RWPE1 (cell line): Measurements from ENCODE around the gene TGIF2.
"Not testable (repeated sequence)": the region's sequence is repeated elsewhere in the genome, so short reads cannot be mapped to it uniquely, and the experiment has no call there.

Experiments
- CTCF ChIA-PET: fragments of 350-600 bp; sonication (Branson Sonifier 250); formaldehyde crosslinking; extraction: SDS; loops from one replicate; lab custom pipeline; 2021; lab: Yijun Ruan, JAX
- POLR2A ChIA-PET: fragments of 400-600 bp; formaldehyde crosslinking; extraction: SDS; loops from one replicate; lab custom pipeline; 2020; ENCODE audit warnings: antibody characterized with exemption; ENCODE audit not compliant: low non-redundant PET; lab: Yijun Ruan, JAX
- DNase-seq: peaks from one replicate; pipeline ENCODE4 v3.0.0; 2012; ENCODE audit warnings: low spot score
- H3K27ac ChIP-seq: fragments of 450-650 bp; 2 replicates; pipeline ENCODE4 v1.5.1; 2017
- CTCF ChIP-seq: fragments of 450-650 bp; conservative IDR thresholded peaks from 2 replicates; pipeline ENCODE4 v1.5.1; 2017; ENCODE audit warnings: low read depth, mild to moderate bottlenecking

The TGIF2 gene

GRCh38 chr20:36550790-36551299 lies 22.6 kb upstream of the TGIF2 start:
- peak; percentile 57 for DNase-seq
- POLR2A ChIA-PET, result no interaction called here
- peak overlapping the region; percentile 15 for H3K27ac ChIP-seq
- CTCF ChIA-PET, result interaction anchor here (0.7 to 1.5 kb wide), 4 partner anchors 9 to 369 kb away, joined by 3 to 5 read pairs (median 4); partner anchors contain the start of gene MYL9
- TF ChIP-seq CTCF, result no peak

- CTCF ChIA-PET, result interaction anchor here (0.6 kb wide), 1 partner anchor 355 kb away, joined by 3 read pairs; no protein-coding TSS in a partner anchor
- POLR2A ChIA-PET, result no interaction called here
These were observed 18.1 kb upstream of the TGIF2 start for GRCh38 chr20:36555248-36555647.

GRCh38 chr20:36562724-36563123 lies 10.7 kb upstream of the TGIF2 start:
- no peak overlapping the region for H3K27ac ChIP-seq
- TF ChIP-seq CTCF, result no peak
- POLR2A ChIA-PET, result no interaction called here
- CTCF ChIA-PET, result interaction anchor here (0.7 to 1.3 kb wide), 3 partner anchors 10 to 235 kb away, joined by 3 to 4 read pairs (median 3); partner anchors contain the start of genes MYL9 and TGIF2
- no peak for DNase-seq

More at GRCh38 chr20:36555248-36555647, 18.1 kb upstream of the TGIF2 start:
- no peak overlapping the region for H3K27ac ChIP-seq
- no peak for DNase-seq
- TF ChIP-seq CTCF, result no peak

- DNase-seq, result no peak
- CTCF ChIA-PET, result no interaction called here
- no peak for TF ChIP-seq CTCF
- H3K27ac ChIP-seq, result no peak overlapping the region
- POLR2A ChIA-PET, result no interaction called here
These were observed 10.0 kb upstream of the TGIF2 start for GRCh38 chr20:36563374-36563773.

- H3K27ac ChIP-seq, CTCF ChIA-PET, POLR2A ChIA-PET, DNase-seq: not testable (repeated sequence)
These were observed 9.2 kb upstream of the TGIF2 start for GRCh38 chr20:36564078-36564725.

- POLR2A ChIA-PET, DNase-seq, H3K27ac ChIP-seq: not testable (repeated sequence)
- CTCF ChIA-PET, result interaction anchor here (0.6 to 1.0 kb wide), 3 partner anchors 12 to 40 kb away, joined by 3 to 4 read pairs (median 4); no protein-coding TSS in a partner anchor
These were observed 8.7 kb upstream of the TGIF2 start for GRCh38 chr20:36564726-36565121.

GRCh38 chr20:36565520-36565919 lies 7.9 kb upstream of the TGIF2 start:
- ChIA-PET CTCF (interaction anchor here (0.6 to 1.0 kb wide), 6 partner anchors 8 to 524 kb away, joined by 3 to 6 read pairs (median 4); no protein-coding TSS in a partner anchor), POLR2A (no interaction called here)
- no peak overlapping the region for H3K27ac ChIP-seq
- TF ChIP-seq CTCF, result no peak
- DNase-seq, result no peak
